ENCODE measurements around the gene BABAM2. TPM values are rescaled to one million over a fixed set of nuclear protein-coding genes. Genes with fewer than 3 reads are reported as not detected.

The BABAM2 gene
- total RNA-seq, 1 donor from 2014 or later, result 58.9 TPM

DNA sequence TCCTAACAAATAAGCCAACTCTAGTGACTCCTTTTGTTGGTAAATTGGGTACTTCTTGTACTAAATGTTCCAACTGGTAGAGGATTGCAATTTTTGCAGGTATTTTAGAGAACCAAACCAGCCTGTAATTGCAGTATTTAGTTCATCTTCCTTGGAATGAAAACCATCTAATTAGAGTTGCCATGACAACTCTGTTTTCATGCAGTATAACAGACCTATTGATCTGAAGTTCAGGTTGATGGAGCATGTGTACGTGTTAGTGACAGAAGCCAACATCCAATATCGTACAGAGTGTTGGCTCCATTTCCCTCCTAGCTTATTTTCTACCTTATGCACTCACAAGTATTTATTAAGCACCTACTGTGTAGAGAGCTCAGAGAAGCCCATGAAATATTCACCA lies 325.8 kb downstream of the BABAM2 start:
- H3K4me3 ChIP-seq, result no peak overlapping the region
- no peaks in the 10 kb centered on the region for H3K9me3 ChIP-seq (replicated peaks)
- H3K4me1 ChIP-seq, result peaks cover 19% of the 10 kb centered on the region
- intact Hi-C loops (cut with micrococcal nuclease), result loop anchor here (10.0 kb wide), 1 partner anchor 52 kb away; no protein-coding TSS in a partner anchor
- H3K27ac ChIP-seq (replicated peaks), result no peak overlapping the region
- no peak for DNase-seq
- TF ChIP-seq, protein P1, sequence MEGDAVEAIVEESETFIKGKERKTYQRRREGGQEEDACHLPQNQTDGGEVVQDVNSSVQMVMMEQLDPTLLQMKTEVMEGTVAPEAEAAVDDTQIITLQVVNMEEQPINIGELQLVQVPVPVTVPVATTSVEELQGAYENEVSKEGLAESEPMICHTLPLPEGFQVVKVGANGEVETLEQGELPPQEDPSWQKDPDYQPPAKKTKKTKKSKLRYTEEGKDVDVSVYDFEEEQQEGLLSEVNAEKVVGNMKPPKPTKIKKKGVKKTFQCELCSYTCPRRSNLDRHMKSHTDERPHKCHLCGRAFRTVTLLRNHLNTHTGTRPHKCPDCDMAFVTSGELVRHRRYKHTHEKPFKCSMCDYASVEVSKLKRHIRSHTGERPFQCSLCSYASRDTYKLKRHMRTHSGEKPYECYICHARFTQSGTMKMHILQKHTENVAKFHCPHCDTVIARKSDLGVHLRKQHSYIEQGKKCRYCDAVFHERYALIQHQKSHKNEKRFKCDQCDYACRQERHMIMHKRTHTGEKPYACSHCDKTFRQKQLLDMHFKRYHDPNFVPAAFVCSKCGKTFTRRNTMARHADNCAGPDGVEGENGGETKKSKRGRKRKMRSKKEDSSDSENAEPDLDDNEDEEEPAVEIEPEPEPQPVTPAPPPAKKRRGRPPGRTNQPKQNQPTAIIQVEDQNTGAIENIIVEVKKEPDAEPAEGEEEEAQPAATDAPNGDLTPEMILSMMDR (IDR thresholded peaks at IDR 0.05; ENCODE audit: borderline replicate concordance), result no peak
- no peaks in the 10 kb centered on the region for H3K36me3 ChIP-seq
- H3K27me3 ChIP-seq (ENCODE audit: low read depth), result no peaks in the 10 kb centered on the region

- Histone ChIP-seq H3K36me3 (no peaks in the 10 kb centered on the region), H3K27ac (replicated peaks) (no peak overlapping the region), H3K4me1 (peaks cover 19% of the 10 kb centered on the region), H3K27me3 (ENCODE audit: low read depth) (no peaks in the 10 kb centered on the region), H3K9me3 (replicated peaks) (no peaks in the 10 kb centered on the region), H3K4me3 (no peak overlapping the region)
- intact Hi-C loops (cut with micrococcal nuclease), result loop anchor here (10.0 kb wide), 1 partner anchor 52 kb away; no protein-coding TSS in a partner anchor
- no peak for DNase-seq
- TF ChIP-seq, protein P1 (IDR thresholded peaks at IDR 0.05; ENCODE audit: borderline replicate concordance), result no peak
Observed at GRCh38 chr2:28217042-28217740, 326.7 kb downstream of the BABAM2 start.

GRCh38 chr2:28219138-28219537 lies 328.6 kb downstream of the BABAM2 start:
- Histone ChIP-seq H3K27me3 (ENCODE audit: low read depth) (no peaks in the 10 kb centered on the region), H3K27ac (replicated peaks) (no peak overlapping the region), H3K9me3 (replicated peaks) (no peaks in the 10 kb centered on the region), H3K4me3 (no peak overlapping the region), H3K4me1 (peaks cover 20% of the 10 kb centered on the region), H3K36me3 (no peaks in the 10 kb centered on the region)
- intact Hi-C loops (cut with micrococcal nuclease), result loop anchor here (10.0 kb wide), 1 partner anchor 54 kb away; no protein-coding TSS in a partner anchor
- DNase-seq, result no peak
- TF ChIP-seq, protein P1 (IDR thresholded peaks at IDR 0.05; ENCODE audit: borderline replicate concordance), result no peak

DNA sequence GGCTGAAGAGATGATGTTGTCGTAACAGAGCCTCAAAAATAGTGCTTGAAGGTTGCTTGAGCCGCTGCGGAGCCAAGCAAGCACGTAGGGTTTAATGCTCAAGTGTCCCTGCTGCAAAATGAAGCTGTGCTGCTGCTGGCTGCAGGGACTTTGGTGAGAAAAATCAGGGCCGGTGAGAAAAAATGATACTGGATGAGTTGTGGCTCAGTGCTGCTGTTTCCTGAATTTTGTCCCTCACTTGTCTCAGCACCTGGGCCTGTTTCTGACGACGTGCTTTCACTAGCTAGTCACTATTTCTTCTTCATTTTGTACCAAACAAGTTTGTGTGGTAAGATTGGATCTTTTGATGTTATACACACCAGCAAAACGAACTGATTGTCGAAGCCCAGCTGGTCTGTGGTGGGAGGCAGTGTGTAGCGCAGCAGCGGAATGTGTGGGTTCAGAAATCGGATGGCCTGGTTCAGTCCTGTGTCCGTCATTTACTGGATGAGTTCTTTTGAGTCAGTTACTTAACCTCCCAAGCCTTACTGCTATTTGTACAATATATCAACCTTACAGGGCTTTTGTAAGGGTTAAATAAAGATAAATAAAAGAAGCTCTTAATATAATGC lies 329.3 kb downstream of the BABAM2 start:
- no peak for DNase-seq
- no peaks in the 10 kb centered on the region for H3K9me3 ChIP-seq (replicated peaks)
- H3K27ac ChIP-seq (replicated peaks), result no peak overlapping the region
- TF ChIP-seq, protein P1 (IDR thresholded peaks at IDR 0.05; ENCODE audit: borderline replicate concordance), result no peak
- intact Hi-C loops (cut with micrococcal nuclease), result loop anchor here (10.0 kb wide), 1 partner anchor 55 kb away; no protein-coding TSS in a partner anchor
- no peak overlapping the region for H3K4me3 ChIP-seq
- H3K27me3 ChIP-seq (ENCODE audit: low read depth), result no peaks in the 10 kb centered on the region
- no peaks in the 10 kb centered on the region for H3K36me3 ChIP-seq
- peaks cover 27% of the 10 kb centered on the region for H3K4me1 ChIP-seq

DNA sequence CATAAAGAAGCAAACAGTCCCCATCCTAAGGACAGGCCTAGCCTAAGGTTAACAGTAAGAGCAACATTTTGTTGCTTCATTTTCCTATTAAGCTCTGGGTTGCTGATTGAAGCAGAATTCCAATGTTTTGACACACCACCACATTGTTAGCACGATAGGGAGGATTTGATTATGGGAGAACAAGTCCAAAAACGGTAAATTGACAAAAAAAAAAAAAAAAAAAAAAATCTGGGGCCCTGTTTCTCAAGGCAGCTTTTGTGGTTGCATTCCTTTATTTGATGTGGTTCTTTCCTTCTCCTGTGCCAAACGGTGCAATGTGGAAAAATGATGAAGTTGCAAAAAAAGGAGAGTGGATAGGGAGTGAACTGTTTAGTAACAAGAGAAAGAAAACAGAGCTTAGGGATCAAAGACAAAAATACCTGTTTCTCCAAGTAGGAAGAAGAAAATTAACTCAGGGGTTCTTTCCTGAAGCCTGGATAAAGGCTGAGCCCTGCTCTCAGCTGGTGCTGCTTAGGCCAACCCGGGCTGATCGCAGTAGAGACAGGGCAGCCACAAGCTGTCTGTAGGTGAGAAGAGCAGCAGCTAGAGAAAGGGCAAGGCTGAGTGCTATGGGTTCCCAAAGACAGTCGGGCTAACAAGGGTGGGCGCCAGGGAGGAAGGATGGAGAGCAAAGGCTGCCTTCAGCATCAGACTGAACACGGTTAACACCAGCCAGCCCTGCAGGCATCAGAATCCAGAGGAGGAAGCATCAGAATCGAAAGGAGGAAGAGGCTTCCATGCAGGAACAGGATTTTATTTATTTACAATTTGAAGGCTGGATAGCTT lies 334.3 kb downstream of the BABAM2 start:
- Histone ChIP-seq H3K4me1 (peaks cover 24% of the 10 kb centered on the region), H3K27ac (replicated peaks) (peak overlapping the region; percentile 1), H3K36me3 (no peaks in the 10 kb centered on the region), H3K9me3 (replicated peaks) (no peaks in the 10 kb centered on the region), H3K4me3 (no peak overlapping the region), H3K27me3 (ENCODE audit: low read depth) (no peaks in the 10 kb centered on the region)
- TF ChIP-seq, protein P1 (IDR thresholded peaks at IDR 0.05; ENCODE audit: borderline replicate concordance), result no peak
- intact Hi-C loops (cut with micrococcal nuclease), result no loop called here
- no peak for DNase-seq

Measured in left ventricle myocardium inferior (tissue), 1 donor.